Endothelial cell of umbilical vein (primary cell): ENCODE data around the gene DNAJB11.

ENCODE experiments used
- POLR2AphosphoS5 ChIP-seq: IDR thresholded peaks from 2 replicates; pipeline ENCODE4 v1.6.1; 2012; ENCODE audit warnings: low read depth, mild to moderate bottlenecking, control low read depth, low read length, moderate library complexity; ENCODE audit not compliant: insufficient read depth
- TF ChIP-seq, protein P1 (sequence below), 2 donors: IDR thresholded peaks; 1 replicate in 1 of 2; 2 replicates in 1 of 2; pipeline ENCODE4 v1.5.1; 2011; ENCODE audit warnings: low read length in 2 of 2, mild to moderate bottlenecking in 2 of 2, moderate library complexity in 2 of 2, control low read depth in 1 of 2, inconsistent platforms in 1 of 2, low read depth in 1 of 2; ENCODE audit not compliant: insufficient read depth in 1 of 2; ENCODE audit errors: extremely low read depth in 1 of 2

DNA sequence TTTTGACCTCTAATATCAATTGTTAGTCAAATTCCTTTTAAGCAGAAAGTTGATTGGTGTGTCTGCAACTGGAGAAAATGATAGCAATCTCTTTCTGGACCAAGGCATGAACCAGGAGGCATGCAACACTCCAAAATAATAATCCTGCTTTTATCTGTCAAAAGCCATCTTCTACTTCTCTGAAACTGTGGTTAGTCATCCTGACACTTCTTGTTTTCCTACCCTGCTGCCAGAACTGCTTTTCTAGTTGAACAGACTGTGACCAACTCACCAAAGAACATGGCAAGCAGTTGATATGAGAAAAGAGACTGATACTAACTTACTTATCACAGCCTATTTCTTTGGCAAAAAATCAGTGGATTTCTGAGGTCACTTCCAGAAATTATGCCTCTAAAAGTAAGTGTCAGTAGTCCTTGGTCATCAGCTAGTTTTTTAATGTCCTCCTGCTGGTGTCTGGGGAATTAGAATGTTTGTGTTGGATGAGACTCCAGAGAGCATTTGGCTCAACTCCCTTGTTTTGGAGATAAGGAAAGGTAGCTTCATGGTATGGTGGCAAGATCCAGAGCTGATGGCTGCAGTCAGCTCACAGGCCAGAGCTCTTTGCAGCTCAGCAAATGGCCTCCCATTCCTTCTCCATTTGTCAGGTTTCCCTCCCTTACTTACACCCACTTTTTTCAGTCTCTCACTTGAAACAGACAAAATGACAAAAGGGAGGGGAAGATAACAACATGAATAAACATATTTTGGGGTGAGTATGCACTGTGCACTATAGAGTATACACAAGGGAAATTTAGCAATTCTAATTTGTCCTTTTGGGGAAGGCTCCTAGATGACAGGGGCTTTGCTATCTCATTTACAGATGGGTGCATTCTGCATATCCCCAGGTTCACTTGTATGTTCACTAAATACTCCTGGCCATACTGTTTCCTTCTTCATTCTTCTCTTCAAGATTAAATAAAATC is 33.4 kb upstream of the DNAJB11 start:
- TF ChIP-seq POLR2AphosphoS5 = no peak
- TF ChIP-seq, protein P1, sequence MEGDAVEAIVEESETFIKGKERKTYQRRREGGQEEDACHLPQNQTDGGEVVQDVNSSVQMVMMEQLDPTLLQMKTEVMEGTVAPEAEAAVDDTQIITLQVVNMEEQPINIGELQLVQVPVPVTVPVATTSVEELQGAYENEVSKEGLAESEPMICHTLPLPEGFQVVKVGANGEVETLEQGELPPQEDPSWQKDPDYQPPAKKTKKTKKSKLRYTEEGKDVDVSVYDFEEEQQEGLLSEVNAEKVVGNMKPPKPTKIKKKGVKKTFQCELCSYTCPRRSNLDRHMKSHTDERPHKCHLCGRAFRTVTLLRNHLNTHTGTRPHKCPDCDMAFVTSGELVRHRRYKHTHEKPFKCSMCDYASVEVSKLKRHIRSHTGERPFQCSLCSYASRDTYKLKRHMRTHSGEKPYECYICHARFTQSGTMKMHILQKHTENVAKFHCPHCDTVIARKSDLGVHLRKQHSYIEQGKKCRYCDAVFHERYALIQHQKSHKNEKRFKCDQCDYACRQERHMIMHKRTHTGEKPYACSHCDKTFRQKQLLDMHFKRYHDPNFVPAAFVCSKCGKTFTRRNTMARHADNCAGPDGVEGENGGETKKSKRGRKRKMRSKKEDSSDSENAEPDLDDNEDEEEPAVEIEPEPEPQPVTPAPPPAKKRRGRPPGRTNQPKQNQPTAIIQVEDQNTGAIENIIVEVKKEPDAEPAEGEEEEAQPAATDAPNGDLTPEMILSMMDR (IDR thresholded peaks at IDR 0.05; ENCODE audit: extremely low read depth in 1 of 2, insufficient read depth in 1 of 2, low read depth in 1 of 2, low read length in 2 of 2) = no peak
